Mucosa of descending colon (tissue), 3 donors: Measurements from ENCODE around the gene NSUN6. TPM values are rescaled to one million over a fixed set of nuclear protein-coding genes. Genes with fewer than 3 reads are reported as not detected.

ENCODE experiments used
- ATAC-seq: fragments of 200-7000 bp; cut with Tn5 transposase; one replicate; pipeline ENCODE4 v1.9.1; 2020; ENCODE audit warnings: mild to moderate bottlenecking, moderate library complexity
- DNase-seq, 3 donors: peaks; one replicate each; pipeline ENCODE4 v3.0.0-alpha.2; 2020
- H3K36me3 ChIP-seq: fragments of 200-600 bp; one replicate; pipeline ENCODE4 v1.8.0; 2021; ENCODE audit warnings: low read depth, mild to moderate bottlenecking
- H3K4me1 ChIP-seq: fragments of 200-600 bp; one replicate; pipeline ENCODE4 v1.8.0; 2021; ENCODE audit warnings: low read depth, mild to moderate bottlenecking
- H3K4me3 ChIP-seq: fragments of 200-600 bp; one replicate; pipeline ENCODE4 v1.8.0; 2021; ENCODE audit warnings: mild to moderate bottlenecking
- H3K9me3 ChIP-seq: fragments of 200-600 bp; one replicate; pipeline ENCODE4 v1.8.0; 2021; ENCODE audit warnings: mild to moderate bottlenecking
- CTCF ChIP-seq: fragments of 200-600 bp; IDR thresholded peaks from one replicate; pipeline ENCODE4 v1.8.0; 2022; ENCODE audit warnings: antibody characterized with exemption, mild to moderate bottlenecking
- intact Hi-C, 2 donors: fragments of 100-400 bp; cut with DNase I in 1 of 2; cut with micrococcal nuclease in 1 of 2; formaldehyde crosslinking; loops; one replicate each; pipeline versions ENCODE4 v1.11.0 to v1.11.1; 2022; cut with DNase I, micrococcal nuclease
- total RNA-seq, 3 donors: library from RNA; stranded (reverse); fragmentation: NEBNext Ultra II Directional in 2 of 3; extraction: Animal tissue kit (Norgen Biotek cat#: 25700) in 2 of 3; gene quantifications; one replicate each; pipeline versions ENCODE4 v1.2.1 to v1.2.4, GENCODE V29; 2021 to 2023
- donor health status: DM: no; HTN: no; CAD: no; lungs with moderate emphysema.
- donor health status: DM: no; HTN: no; CAD: no.
- donor health status: DM: no; HTN: yes; CAD: no.

NSUN6 gene
- total RNA-seq, 3 donors from 2014 or later = 10.2 to 21.1 (median 13.6) TPM

- Histone ChIP-seq H3K4me3 (no peak overlapping the region), H3K4me1 (no peaks in the 10 kb centered on the region), H3K9me3 (peaks cover 15% of the 10 kb centered on the region), H3K36me3 (no peaks in the 10 kb centered on the region)
- DNase-seq (no peak), ATAC-seq (no peak)
- no peak for TF ChIP-seq CTCF
- intact Hi-C loops = no loop called here
Observed at GRCh38 chr10:18556522-18557147, 94.8 kb downstream of the NSUN6 start.

GRCh38 chr10:18554479-18554878 is 96.9 kb downstream of the NSUN6 start:
- H3K4me3 ChIP-seq = no peak overlapping the region
- ATAC-seq (no peak), DNase-seq (no peak)
- H3K9me3 ChIP-seq = peaks cover 6% of the 10 kb centered on the region
- no peak for TF ChIP-seq CTCF
- intact Hi-C loops = no loop called here
- H3K36me3 ChIP-seq = no peaks in the 10 kb centered on the region
- no peaks in the 10 kb centered on the region for H3K4me1 ChIP-seq

DNA sequence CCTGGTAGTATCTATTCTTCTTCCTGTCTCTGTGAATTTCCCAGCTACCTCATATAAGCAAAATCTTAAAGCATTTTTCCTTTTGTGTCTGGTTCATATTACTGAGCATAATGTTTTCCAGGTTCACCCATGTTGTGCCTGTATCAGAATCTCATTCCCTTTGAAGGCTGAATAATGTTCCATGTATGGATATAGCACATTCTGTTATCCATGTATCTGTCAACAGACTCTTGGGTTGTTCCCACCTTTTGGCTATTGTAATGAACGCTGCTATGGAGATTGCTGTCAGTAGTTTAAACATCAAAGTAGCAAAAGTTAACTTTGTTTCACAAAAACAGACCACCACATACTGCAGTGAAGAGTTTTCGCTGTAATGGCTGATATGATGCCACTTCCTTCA is 99.9 kb downstream of the NSUN6 start:
- intact Hi-C loops = no loop called here
- H3K9me3 ChIP-seq = peaks cover 5% of the 10 kb centered on the region
- TF ChIP-seq CTCF = no peak
- no peaks in the 10 kb centered on the region for H3K36me3 ChIP-seq
- DNase-seq (no peak), ATAC-seq (no peak)
- H3K4me3 ChIP-seq = no peak overlapping the region
- no peaks in the 10 kb centered on the region for H3K4me1 ChIP-seq

GRCh38 chr10:18549105-18549504 is 102.3 kb downstream of the NSUN6 start:
- no peak for TF ChIP-seq CTCF
- H3K36me3 ChIP-seq = no peaks in the 10 kb centered on the region
- DNase-seq = no peak
- H3K9me3 ChIP-seq = no peaks in the 10 kb centered on the region
- no peak overlapping the region for H3K4me3 ChIP-seq
- intact Hi-C loops = no loop called here
- no peaks in the 10 kb centered on the region for H3K4me1 ChIP-seq
- no peak for ATAC-seq

DNA sequence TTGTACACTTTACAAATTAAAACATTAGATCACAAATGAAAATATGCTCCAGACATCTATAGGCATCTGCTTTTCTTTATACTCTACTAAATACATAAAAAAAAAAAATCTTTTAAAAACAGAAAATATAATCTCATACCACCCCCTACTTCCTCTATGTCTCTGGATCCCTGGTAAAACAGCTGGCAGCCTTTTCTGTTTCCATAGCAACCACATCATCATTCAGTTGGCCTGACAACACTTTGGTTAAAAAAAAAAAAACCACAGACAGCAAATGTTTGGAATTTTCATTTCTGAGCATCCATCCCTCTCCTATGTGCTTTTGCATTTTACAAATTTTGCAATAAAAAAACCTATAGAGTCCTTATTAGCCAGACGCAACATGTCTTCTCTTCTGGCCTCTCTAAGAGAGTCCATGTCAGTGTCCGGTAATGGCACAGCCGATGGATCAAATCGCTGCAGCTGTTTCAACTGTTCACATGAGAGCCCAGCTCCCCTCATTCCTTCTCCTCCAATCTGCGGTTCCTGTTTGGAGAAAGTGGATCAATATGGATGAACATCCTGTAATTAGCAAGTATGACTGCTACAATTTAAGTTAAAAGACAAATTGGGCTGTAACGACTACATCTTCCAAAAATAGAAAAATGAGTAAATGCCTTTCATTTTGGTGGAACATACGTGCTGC is 105.6 kb downstream of the NSUN6 start:
- no peak for DNase-seq

More for the DNA sequence above, 105.6 kb downstream of the NSUN6 start:
- no peak for ATAC-seq
- no peaks in the 10 kb centered on the region for H3K4me1 ChIP-seq
- intact Hi-C loops = no loop called here
- no peaks in the 10 kb centered on the region for H3K9me3 ChIP-seq
- H3K4me3 ChIP-seq = no peak overlapping the region
- no peaks in the 10 kb centered on the region for H3K36me3 ChIP-seq
- TF ChIP-seq CTCF = no peak
